ENCODE measurements around the gene SELENOI. TPM values are rescaled to one million over a fixed set of nuclear protein-coding genes. Genes with fewer than 3 reads are reported as not detected.

Gene SELENOI
- total and polyA plus RNA-seq, 10 of the 15 experiments (the other 5 are each of a cell fraction or from before 2014, with no cell fraction given): 5.2 to 31.4 (median 17.4) TPM

DNA sequence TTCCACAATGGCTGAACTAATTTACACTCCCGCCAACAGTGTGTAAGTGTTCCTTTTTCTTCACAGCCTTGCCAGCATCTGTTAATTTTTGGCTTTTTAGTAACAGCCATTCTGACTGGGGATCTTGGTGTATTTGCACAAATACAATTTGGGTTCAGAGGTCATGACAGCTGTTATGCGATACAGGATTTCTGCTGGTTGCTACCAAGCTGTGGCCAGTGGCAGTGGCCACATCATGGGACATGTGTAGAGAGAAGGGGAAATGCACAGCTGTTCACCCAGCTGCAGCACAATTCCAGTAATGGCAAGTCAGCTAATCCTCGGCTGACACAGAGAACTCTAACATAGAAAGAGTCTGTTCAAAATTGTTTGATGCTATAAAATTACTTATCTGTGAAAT, 21.0 kb upstream of the SELENOI start (continued):
- no peak for TF ChIP-seq CBX5 (IDR thresholded peaks at IDR 0.05; ENCODE audit: low read depth)
- TF ChIP-seq NFXL1 (IDR thresholded peaks at IDR 0.05; ENCODE audit: borderline replicate concordance): no peak
- TF ChIP-seq ETV6 (conservative IDR thresholded peaks at IDR 0.05 in 1 of 2, IDR thresholded peaks at IDR 0.05 in 1 of 2; ENCODE audit: borderline replicate concordance in 1 of 2, low read depth in 1 of 2): no peak
- TF ChIP-seq SRF (IDR thresholded peaks at IDR 0.05; ENCODE audit: low read depth in 2 of 2, low read length in 2 of 2): no peak
- TF ChIP-seq EZH2 (IDR thresholded peaks at IDR 0.05; ENCODE audit: borderline replicate concordance, control insufficient read depth, low read depth, low read length): no peak

GRCh38 chr2:26325851-26326250, 20.1 kb upstream of the SELENOI start:
- no peak overlapping the region for H3K4me2 ChIP-seq (ENCODE audit: control insufficient read depth, insufficient read depth)
- BruUV-seq (replicated peaks): no TSS peak
- no peak overlapping the region for H2AFZ ChIP-seq (ENCODE audit: control insufficient read depth, low read depth, low read length)
- ATAC-seq (no peak), FAIRE-seq (no peak), DNase-seq (ENCODE audit: low read depth, low spot score) (no peak)
- in situ Hi-C loops (cut with MboI): no loop called here
- H3K79me2 ChIP-seq (ENCODE audit: control insufficient read depth, insufficient read depth, low read length): no peaks in the 10 kb centered on the region
- no peak overlapping the region for H3K9ac ChIP-seq (ENCODE audit: control insufficient read depth, insufficient read depth, low read length)
- SMC1A ChIA-PET (ENCODE audit: uncharacterized antibody, unreplicated experiment): interaction anchor here (1.1 kb wide), 1 partner anchor 166 kb away, joined by 3 read pairs; no protein-coding TSS in a partner anchor
- H3K36me3 ChIP-seq (ENCODE audit: control insufficient read depth in 2 of 2, insufficient read depth in 2 of 2, low read length in 1 of 2): no peaks in the 10 kb centered on the region
- no peaks in the 10 kb centered on the region for H3K9me3 ChIP-seq (replicated peaks; ENCODE audit: control insufficient read depth, insufficient read depth, low read length)
- WGBS (ENCODE audit: insufficient coverage, insufficient replicate concordance, low lambda C conversion rate, missing lambda C conversion rate): 26% methylated on average over 4 of the region's 4 CpGs
- CTCF ChIA-PET: interaction anchor here (0.6 to 1.2 kb wide), 2 partner anchors 91 to 238 kb away, joined by 3 to 4 read pairs; no protein-coding TSS in a partner anchor
- intact Hi-C loops (cut with micrococcal nuclease; ENCODE audit: unreplicated experiment): no loop called here
- H4K20me1 ChIP-seq (ENCODE audit: control insufficient read depth, insufficient read depth): no peaks in the 10 kb centered on the region
- no peak overlapping the region for H3K4me3 ChIP-seq
- no peak overlapping the region for H3K27ac ChIP-seq (ENCODE audit: control insufficient read depth, insufficient read depth)
- POLR2A ChIA-PET: interaction anchor here (0.6 kb wide), 1 partner anchor 277 kb away, joined by 4 read pairs; no protein-coding TSS in a partner anchor
- RAD21 ChIA-PET (ENCODE audit: unreplicated experiment): interaction anchor here (0.9 to 1.5 kb wide), 2 partner anchors 80 to 153 kb away, joined by 3 to 4 read pairs; partner anchors contain the start of gene GAREM2
- H3K27me3 ChIP-seq (replicated peaks in 1 of 2; ENCODE audit: control insufficient read depth in 2 of 2, insufficient read depth in 2 of 2, low read length in 1 of 2): no peaks in the 10 kb centered on the region
- no peaks in the 10 kb centered on the region for H3K4me1 ChIP-seq (ENCODE audit: control insufficient read depth, insufficient read depth, low read length)
- TF ChIP-seq NFIC (IDR thresholded peaks at IDR 0.05; ENCODE audit: low read depth, low read length) (no peak), ZNF274 (IDR thresholded peaks at IDR 0.05; ENCODE audit: insufficient read depth, insufficient read length) (no peak), RFX5 (IDR thresholded peaks at IDR 0.05; ENCODE audit: low read depth, low read length) (no peak), CREB1 (IDR thresholded peaks at IDR 0.05; ENCODE audit: low read depth) (no peak), YY1 (IDR thresholded peaks at IDR 0.05; ENCODE audit: low read depth, low read length) (no peak), RCOR1 (conservative IDR thresholded peaks at IDR 0.05; ENCODE audit: low read depth, low read length) (no peak), NFXL1 (IDR thresholded peaks at IDR 0.05; ENCODE audit: borderline replicate concordance) (no peak), MEF2B (IDR thresholded peaks at IDR 0.05; ENCODE audit: partially characterized antibody, poor library complexity, severe bottlenecking) (no peak), CREM (IDR thresholded peaks at IDR 0.05; ENCODE audit: low read depth) (no peak), SRF (IDR thresholded peaks at IDR 0.05; ENCODE audit: low read depth in 2 of 2, low read length in 2 of 2) (no peak), SUPT20H (IDR thresholded peaks at IDR 0.05; ENCODE audit: borderline replicate concordance, control insufficient read depth, low read depth, low read length) (no peak), TARDBP (IDR thresholded peaks at IDR 0.05; ENCODE audit: borderline replicate concordance) (no peak), KDM1A (IDR thresholded peaks at IDR 0.05; ENCODE audit: borderline replicate concordance) (no peak), CUX1 (IDR thresholded peaks at IDR 0.05; ENCODE audit: insufficient replicate concordance, low read depth, low read length) (no peak)
- TF ChIP-seq, protein P1, sequence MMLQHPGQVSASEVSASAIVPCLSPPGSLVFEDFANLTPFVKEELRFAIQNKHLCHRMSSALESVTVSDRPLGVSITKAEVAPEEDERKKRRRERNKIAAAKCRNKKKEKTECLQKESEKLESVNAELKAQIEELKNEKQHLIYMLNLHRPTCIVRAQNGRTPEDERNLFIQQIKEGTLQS (IDR thresholded peaks at IDR 0.05; ENCODE audit: borderline replicate concordance, extremely low read depth, low read depth, low read length): no peak
